ENCODE data around the gene BSND.

BSND gene

DNA sequence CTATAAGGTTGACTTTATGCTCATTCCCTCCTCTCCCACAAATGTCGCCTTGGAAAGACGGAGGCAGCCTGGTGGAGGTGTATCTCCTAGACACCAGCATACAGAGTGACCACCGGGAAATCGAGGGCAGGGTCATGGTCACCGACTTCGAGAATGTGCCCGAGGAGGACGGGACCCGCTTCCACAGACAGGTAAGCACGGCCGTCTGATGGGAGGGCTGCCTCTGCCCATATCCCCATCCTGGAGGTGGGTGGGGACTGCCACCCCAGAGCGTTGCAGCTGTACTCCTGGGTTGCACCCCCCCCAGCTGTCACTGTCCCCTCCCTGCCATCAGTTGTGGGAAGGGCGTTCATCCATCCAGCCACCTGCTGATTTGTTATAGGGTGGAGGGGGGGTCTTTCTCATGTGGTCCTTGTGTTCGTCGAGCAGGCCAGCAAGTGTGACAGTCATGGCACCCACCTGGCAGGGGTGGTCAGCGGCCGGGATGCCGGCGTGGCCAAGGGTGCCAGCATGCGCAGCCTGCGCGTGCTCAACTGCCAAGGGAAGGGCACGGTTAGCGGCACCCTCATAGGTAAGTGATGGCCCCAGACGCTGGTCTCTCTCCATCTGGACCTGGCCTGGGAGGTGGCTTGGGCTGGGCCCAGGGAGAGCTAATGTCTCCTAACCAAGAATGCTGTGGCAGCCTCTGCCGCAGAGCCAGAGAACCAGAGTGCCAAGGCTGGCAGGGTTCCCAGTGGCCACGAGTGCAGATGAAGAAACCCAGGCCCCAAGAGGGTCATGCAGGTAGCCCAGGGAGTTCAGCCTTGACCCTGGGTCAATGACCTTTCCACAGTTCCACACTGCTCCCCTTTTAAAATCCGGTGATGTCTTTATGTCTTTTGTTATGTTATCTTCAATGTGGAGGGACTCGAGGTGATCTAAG lies 53.7 kb downstream of the BSND start:
- TF ChIP-seq, protein P1, sequence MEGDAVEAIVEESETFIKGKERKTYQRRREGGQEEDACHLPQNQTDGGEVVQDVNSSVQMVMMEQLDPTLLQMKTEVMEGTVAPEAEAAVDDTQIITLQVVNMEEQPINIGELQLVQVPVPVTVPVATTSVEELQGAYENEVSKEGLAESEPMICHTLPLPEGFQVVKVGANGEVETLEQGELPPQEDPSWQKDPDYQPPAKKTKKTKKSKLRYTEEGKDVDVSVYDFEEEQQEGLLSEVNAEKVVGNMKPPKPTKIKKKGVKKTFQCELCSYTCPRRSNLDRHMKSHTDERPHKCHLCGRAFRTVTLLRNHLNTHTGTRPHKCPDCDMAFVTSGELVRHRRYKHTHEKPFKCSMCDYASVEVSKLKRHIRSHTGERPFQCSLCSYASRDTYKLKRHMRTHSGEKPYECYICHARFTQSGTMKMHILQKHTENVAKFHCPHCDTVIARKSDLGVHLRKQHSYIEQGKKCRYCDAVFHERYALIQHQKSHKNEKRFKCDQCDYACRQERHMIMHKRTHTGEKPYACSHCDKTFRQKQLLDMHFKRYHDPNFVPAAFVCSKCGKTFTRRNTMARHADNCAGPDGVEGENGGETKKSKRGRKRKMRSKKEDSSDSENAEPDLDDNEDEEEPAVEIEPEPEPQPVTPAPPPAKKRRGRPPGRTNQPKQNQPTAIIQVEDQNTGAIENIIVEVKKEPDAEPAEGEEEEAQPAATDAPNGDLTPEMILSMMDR (IDR thresholded peaks at IDR 0.05; ENCODE audit: low read depth, low read length, missing control alignments): no peak
- in situ Hi-C loops (cut with HindIII; ENCODE audit: low sequenced_read_pairs): no loop called here
- DNase-seq (ENCODE audit: low read depth): no peak
- H3K4me3 ChIP-seq (ENCODE audit: low read depth, low read length): no peak overlapping the region

DNA sequence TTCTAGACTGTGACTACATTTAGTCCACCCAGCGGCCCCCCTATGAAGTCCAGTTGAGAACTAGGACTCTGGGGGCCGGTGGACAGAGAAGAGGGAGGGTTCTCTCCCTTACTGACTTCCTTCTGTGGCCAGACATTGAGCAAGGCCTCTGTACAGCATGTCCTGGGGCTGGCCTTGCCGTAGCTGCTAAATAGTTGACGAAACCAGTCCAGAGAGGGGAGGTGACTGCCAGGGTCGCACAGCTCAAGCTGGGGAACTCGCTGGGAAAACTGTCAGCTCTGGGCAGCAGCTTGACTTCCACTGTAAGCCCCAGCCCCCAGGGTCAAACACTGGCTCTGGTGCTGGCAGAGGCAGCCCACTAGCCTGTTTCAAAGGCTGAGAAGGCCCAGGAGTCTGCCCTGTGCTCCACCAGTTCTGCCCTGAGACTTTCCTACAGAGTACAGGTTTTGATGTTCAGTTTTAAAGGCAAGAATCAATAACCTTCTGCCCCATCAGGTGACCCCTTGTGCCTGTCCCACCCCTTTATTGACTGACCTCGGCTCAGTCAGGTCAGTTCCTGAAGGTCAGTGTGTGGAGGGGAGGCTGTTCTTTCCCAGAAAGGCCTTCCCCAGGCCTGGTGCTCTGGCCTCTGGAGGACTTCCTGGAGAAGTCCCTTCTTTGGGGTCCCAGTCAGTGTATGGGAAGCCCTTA lies 54.7 kb downstream of the BSND start:
- no peak for DNase-seq (ENCODE audit: low read depth)
- TF ChIP-seq, protein P1 (IDR thresholded peaks at IDR 0.05; ENCODE audit: low read depth, low read length, missing control alignments): no peak
- in situ Hi-C loops (cut with HindIII; ENCODE audit: low sequenced_read_pairs): no loop called here

DNA sequence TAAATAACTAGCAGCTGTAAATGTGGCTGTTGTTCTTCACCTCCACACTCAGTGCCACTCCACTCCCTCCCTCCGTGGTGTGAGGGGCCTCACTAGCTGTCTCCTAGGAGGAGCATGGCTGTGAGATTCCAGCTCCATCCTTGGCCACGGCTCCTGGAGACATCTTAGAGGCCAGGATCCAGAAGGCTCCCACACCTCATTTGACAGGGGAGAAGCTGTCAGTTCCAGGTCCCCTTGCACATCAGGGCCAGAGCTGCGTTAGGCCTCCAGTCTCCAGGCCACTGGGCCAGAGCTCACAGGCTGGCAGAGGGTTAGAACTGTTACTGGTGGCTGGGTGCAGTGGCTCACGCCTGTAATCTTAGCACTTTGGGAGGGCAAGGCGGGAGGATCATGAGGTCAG lies 55.7 kb downstream of the BSND start:
- in situ Hi-C loops (cut with HindIII; ENCODE audit: low sequenced_read_pairs): no loop called here
- DNase-seq (ENCODE audit: low read depth): no peak
- H3K4me3 ChIP-seq (ENCODE audit: low read depth, low read length): no peak overlapping the region
- TF ChIP-seq, protein P1 (IDR thresholded peaks at IDR 0.05; ENCODE audit: low read depth, low read length, missing control alignments): no peak

More for the DNA sequence above, 54.7 kb downstream of the BSND start:
- no peak overlapping the region for H3K4me3 ChIP-seq (ENCODE audit: low read depth, low read length)

DNA sequence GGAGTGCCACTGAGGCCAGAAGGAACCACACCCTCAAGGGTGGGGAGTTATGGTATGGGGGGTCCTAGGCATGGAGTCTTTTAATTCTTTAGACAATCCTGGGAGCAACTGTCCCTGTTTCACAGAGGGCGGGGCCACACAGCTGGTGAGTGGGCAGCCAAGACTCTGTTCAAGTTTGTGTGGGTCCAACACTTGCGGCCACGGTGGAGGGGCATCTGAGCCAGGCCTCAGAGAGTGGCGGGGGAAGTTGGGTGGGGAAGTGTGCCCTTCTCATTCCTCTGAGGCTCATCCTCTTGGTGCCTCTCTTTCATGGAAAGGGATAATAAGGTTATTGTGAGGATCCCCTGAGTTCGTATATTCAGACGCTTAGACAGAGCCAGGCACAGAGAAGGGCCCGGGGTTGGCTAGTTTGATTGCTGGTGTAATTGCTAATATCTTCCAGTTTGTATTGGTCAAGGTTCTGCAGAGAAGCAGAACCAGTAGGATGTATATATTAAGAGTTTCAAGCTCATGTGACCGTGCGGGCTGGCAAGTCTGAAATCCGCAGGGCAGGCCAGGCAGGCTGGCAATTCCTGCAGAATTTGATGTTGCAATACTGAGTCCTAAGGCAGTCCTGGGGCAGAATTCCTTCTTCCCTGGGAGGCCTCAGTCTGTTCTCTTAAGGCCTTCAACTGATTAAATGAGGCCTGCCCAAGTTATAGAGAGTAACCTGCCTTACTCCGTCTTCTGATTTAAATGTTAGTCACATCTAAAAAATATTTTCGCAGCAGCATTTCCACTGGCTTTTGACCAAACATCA lies 56.5 kb downstream of the BSND start:
- in situ Hi-C loops (cut with HindIII; ENCODE audit: low sequenced_read_pairs): no loop called here
- H3K4me3 ChIP-seq (ENCODE audit: low read depth, low read length): no peak overlapping the region
- DNase-seq (ENCODE audit: low read depth): no peak
- TF ChIP-seq, protein P1 (IDR thresholded peaks at IDR 0.05; ENCODE audit: low read depth, low read length, missing control alignments): no peak

DNA sequence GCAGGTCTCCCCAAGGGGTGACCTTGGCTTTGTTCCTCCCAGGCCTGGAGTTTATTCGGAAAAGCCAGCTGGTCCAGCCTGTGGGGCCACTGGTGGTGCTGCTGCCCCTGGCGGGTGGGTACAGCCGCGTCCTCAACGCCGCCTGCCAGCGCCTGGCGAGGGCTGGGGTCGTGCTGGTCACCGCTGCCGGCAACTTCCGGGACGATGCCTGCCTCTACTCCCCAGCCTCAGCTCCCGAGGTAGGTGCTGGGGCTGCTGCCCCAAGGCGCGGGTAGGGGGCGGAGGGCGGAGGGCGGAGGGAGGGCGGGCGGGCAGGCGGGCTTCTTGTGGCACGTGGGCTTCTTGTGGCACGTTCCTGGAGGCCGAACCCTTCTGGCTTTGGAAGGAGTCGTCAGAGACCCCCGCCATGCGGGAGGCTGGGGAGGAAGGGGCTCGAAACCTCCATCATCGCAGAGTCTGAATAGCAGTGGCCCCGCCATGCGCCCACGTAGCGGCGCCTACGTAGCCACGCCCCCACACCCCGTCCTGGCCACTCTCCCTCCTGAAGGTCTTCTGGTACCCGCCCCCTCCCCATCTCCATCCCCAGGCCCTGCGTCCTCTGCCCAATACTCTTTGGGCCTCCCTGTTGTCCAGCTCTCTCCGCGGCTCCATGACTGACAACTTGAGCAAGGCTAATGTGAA lies 57.4 kb downstream of the BSND start:
- no peak for DNase-seq (ENCODE audit: low read depth)
- in situ Hi-C loops (cut with HindIII; ENCODE audit: low sequenced_read_pairs): no loop called here

More for the DNA sequence above, 57.4 kb downstream of the BSND start:
- H3K4me3 ChIP-seq (ENCODE audit: low read depth, low read length): no peak overlapping the region
- TF ChIP-seq, protein P1 (IDR thresholded peaks at IDR 0.05; ENCODE audit: low read depth, low read length, missing control alignments): no peak
